Peyer's patch (tissue), 4 donors: ENCODE measurements around the gene RUNDC3A.

ENCODE experiments used
- POLR2A ChIP-seq, 2 donors: fragments of 450-650 bp; IDR thresholded peaks; one replicate each; pipeline ENCODE4 v1.5.1; 2017; ENCODE audit warnings: antibody characterized with exemption in 2 of 2, mild to moderate bottlenecking in 2 of 2, moderate library complexity in 2 of 2
- TF ChIP-seq, protein P1 (sequence below), 6 experiments: fragments of 450-650 bp in 4 of 6; fragments of 200-600 bp in 2 of 6; sonication (generic) in 1 of 6; IDR thresholded peaks; one replicate each; pipeline ENCODE4 v1.5.1; 2017 to 2019; ENCODE audit warnings: antibody characterized with exemption in 6 of 6, mild to moderate bottlenecking in 3 of 6, moderate library complexity in 1 of 6

- TF ChIP-seq, protein P1, sequence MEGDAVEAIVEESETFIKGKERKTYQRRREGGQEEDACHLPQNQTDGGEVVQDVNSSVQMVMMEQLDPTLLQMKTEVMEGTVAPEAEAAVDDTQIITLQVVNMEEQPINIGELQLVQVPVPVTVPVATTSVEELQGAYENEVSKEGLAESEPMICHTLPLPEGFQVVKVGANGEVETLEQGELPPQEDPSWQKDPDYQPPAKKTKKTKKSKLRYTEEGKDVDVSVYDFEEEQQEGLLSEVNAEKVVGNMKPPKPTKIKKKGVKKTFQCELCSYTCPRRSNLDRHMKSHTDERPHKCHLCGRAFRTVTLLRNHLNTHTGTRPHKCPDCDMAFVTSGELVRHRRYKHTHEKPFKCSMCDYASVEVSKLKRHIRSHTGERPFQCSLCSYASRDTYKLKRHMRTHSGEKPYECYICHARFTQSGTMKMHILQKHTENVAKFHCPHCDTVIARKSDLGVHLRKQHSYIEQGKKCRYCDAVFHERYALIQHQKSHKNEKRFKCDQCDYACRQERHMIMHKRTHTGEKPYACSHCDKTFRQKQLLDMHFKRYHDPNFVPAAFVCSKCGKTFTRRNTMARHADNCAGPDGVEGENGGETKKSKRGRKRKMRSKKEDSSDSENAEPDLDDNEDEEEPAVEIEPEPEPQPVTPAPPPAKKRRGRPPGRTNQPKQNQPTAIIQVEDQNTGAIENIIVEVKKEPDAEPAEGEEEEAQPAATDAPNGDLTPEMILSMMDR (IDR thresholded peaks at IDR 0.05), result no peak
- TF ChIP-seq POLR2A (IDR thresholded peaks at IDR 0.05), result no peak
Observed at GRCh38 chr17:44314869-44315661, 6.7 kb downstream of the RUNDC3A start.
